SK-N-SH treated with all-trans-retinoic acid at 6 μM for 48 hours (cell line): Measurements from ENCODE around the gene HIVEP3.

Source experiments
- ARNTL ChIP-seq: fragments of 450-650 bp; formaldehyde crosslinking; IDR thresholded peaks from 2 replicates; pipeline ENCODE4 v1.5.0; 2020; ENCODE audit warnings: low read depth, mild to moderate bottlenecking, moderate library complexity, borderline replicate concordance
- CREB5 ChIP-seq: fragments of 250-450 bp; sonication (Bioruptor Pico); IDR thresholded peaks from 2 replicates; pipeline ENCODE4 v1.5.1; 2020; ENCODE audit warnings: low read depth, mild to moderate bottlenecking, moderate library complexity
- CSRNP3 ChIP-seq: fragments of 250-450 bp; sonication (Bioruptor Pico); IDR thresholded peaks from 2 replicates; pipeline ENCODE4 v1.5.1; 2021; ENCODE audit warnings: mild to moderate bottlenecking, moderate library complexity
- OSR1 ChIP-seq: fragments of 250-450 bp; sonication (Bioruptor Pico); IDR thresholded peaks from 2 replicates; pipeline ENCODE4 v1.8.0; 2022; ENCODE audit warnings: moderate library complexity, mild to moderate bottlenecking, inconsistent platforms
- RARB ChIP-seq: fragments of 250-450 bp; sonication (Bioruptor Pico); IDR thresholded peaks from 2 replicates; pipeline ENCODE4 v1.8.0; 2021; ENCODE audit warnings: mild to moderate bottlenecking, moderate library complexity
- SNAI2 ChIP-seq: fragments of 250-450 bp; sonication (Bioruptor Pico); IDR thresholded peaks from 2 replicates; pipeline ENCODE4 v1.5.0; 2020; ENCODE audit warnings: mild to moderate bottlenecking, moderate library complexity
- ZC3H10 ChIP-seq: fragments of 250-450 bp; sonication (Bioruptor Pico); IDR thresholded peaks from 2 replicates; pipeline ENCODE4 v1.5.1; 2021; ENCODE audit warnings: mild to moderate bottlenecking, moderate library complexity
- ZFP3 ChIP-seq: fragments of 250-450 bp; sonication (Bioruptor Pico); IDR thresholded peaks from 2 replicates; pipeline ENCODE4 v1.5.0; 2020; ENCODE audit warnings: mild to moderate bottlenecking, moderate library complexity
- ZFP30 ChIP-seq: fragments of 450-650 bp; formaldehyde crosslinking; IDR thresholded peaks from 2 replicates; pipeline ENCODE4 v1.5.0; 2022; ENCODE audit warnings: mild to moderate bottlenecking, moderate library complexity
- ZNF565 ChIP-seq: fragments of 450-650 bp; formaldehyde crosslinking; conservative IDR thresholded peaks from 2 replicates; pipeline ENCODE4 v1.5.0; 2020; ENCODE audit warnings: low read depth, mild to moderate bottlenecking, moderate library complexity
- ZNF70 ChIP-seq: fragments of 450-650 bp; formaldehyde crosslinking; IDR thresholded peaks from 2 replicates; pipeline ENCODE4 v1.5.0; 2020; ENCODE audit warnings: mild to moderate bottlenecking, moderate library complexity
- ZNF8 ChIP-seq: fragments of 450-650 bp; formaldehyde crosslinking; IDR thresholded peaks from 2 replicates; pipeline ENCODE4 v1.5.0; 2020; ENCODE audit warnings: mild to moderate bottlenecking, moderate library complexity
- TF ChIP-seq, protein P1 (sequence below): fragments of 250-450 bp; sonication (Bioruptor Pico); IDR thresholded peaks from 2 replicates; pipeline ENCODE4 v1.8.0; 2020; ENCODE audit warnings: mild to moderate bottlenecking, moderate library complexity, borderline replicate concordance

- TF ChIP-seq CSRNP3 (CRISPR knock-in tag): no peak
- TF ChIP-seq ZFP30: no peak
- TF ChIP-seq ZFP3 (CRISPR knock-in tag): no peak
- no peak for TF ChIP-seq ZNF565 (CRISPR knock-in tag)
- no peak for TF ChIP-seq SNAI2
- TF ChIP-seq OSR1 (CRISPR knock-in tag): no peak
- TF ChIP-seq CREB5: no peak
- TF ChIP-seq ARNTL: no peak
- TF ChIP-seq, protein P1, sequence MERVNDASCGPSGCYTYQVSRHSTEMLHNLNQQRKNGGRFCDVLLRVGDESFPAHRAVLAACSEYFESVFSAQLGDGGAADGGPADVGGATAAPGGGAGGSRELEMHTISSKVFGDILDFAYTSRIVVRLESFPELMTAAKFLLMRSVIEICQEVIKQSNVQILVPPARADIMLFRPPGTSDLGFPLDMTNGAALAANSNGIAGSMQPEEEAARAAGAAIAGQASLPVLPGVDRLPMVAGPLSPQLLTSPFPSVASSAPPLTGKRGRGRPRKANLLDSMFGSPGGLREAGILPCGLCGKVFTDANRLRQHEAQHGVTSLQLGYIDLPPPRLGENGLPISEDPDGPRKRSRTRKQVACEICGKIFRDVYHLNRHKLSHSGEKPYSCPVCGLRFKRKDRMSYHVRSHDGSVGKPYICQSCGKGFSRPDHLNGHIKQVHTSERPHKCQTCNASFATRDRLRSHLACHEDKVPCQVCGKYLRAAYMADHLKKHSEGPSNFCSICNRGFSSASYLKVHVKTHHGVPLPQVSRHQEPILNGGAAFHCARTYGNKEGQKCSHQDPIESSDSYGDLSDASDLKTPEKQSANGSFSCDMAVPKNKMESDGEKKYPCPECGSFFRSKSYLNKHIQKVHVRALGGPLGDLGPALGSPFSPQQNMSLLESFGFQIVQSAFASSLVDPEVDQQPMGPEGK: no peak
- TF ChIP-seq RARB (CRISPR knock-in tag): no peak
- TF ChIP-seq ZNF70 (CRISPR knock-in tag): no peak
- no peak for TF ChIP-seq ZC3H10
- TF ChIP-seq ZNF8 (CRISPR knock-in tag): no peak
These were observed 107.5 kb downstream of the HIVEP3 start for GRCh38 chr1:41811051-41811795.
